HepG2 (cell line): Measurements from ENCODE around the gene ARPC1B. TPM values are rescaled to one million over a fixed set of nuclear protein-coding genes. Genes with fewer than 3 reads are reported as not detected.
A peak's percentile ranks its signal among the peaks of the same experiment; 100 is the strongest.

Experiments
- CHCHD3 ChIP-seq: sonication (generic); formaldehyde crosslinking; IDR thresholded peaks from 2 replicates; pipeline ENCODE4 v1.8.0; 2022; ENCODE audit warnings: mild to moderate bottlenecking, missing genetic modification reagents, moderate library complexity
- CREB1 ChIP-seq, 2 experiments: fragments of 450-650 bp in 1 of 2; IDR thresholded peaks; 2 replicates each; pipeline ENCODE4 v1.6.1; 2016 to 2017; ENCODE audit warnings: control low read depth in 1 of 2, mild to moderate bottlenecking in 1 of 2, missing compliant biosample characterization in 1 of 2, missing genetic modification characterization in 1 of 2
- GATAD2A ChIP-seq: IDR thresholded peaks from 2 replicates; pipeline ENCODE4 v1.6.1; 2016
- GPN1 ChIP-seq: sonication (generic); formaldehyde crosslinking; IDR thresholded peaks from 2 replicates; pipeline ENCODE4 v1.5.1; 2020; ENCODE audit warnings: missing genetic modification reagents, borderline replicate concordance
- ISX ChIP-seq: sonication (generic); formaldehyde crosslinking; conservative IDR thresholded peaks from 2 replicates; pipeline ENCODE4 v1.5.0; 2020; ENCODE audit warnings: missing genetic modification reagents
- MTA1 ChIP-seq: sonication (generic); formaldehyde crosslinking; IDR thresholded peaks from 2 replicates; pipeline ENCODE4 v1.4.0; 2020; ENCODE audit warnings: missing genetic modification reagents, mild to moderate bottlenecking, borderline replicate concordance
- MTF1 ChIP-seq: sonication (generic); formaldehyde crosslinking; IDR thresholded peaks from 2 replicates; pipeline ENCODE4 v1.5.0; 2020; ENCODE audit warnings: missing genetic modification reagents
- MZF1 ChIP-seq: sonication (generic); formaldehyde crosslinking; IDR thresholded peaks from 2 replicates; pipeline ENCODE4 v1.8.1; 2023; ENCODE audit warnings: mild to moderate bottlenecking, missing genetic modification reagents, borderline replicate concordance
- PAX8 ChIP-seq: sonication (generic); formaldehyde crosslinking; IDR thresholded peaks from 2 replicates; pipeline ENCODE4 v1.8.0; 2022; ENCODE audit warnings: mild to moderate bottlenecking, missing genetic modification reagents, borderline replicate concordance
- TBX3 ChIP-seq: fragments of 450-650 bp; IDR thresholded peaks from 2 replicates; pipeline ENCODE4 v1.6.1; 2017; ENCODE audit warnings: antibody characterized with exemption, mild to moderate bottlenecking, inconsistent platforms, borderline replicate concordance
- U2AF1 ChIP-seq: fragments of 200-400 bp; formaldehyde crosslinking; optimal IDR thresholded peaks from 2 replicates; pipeline ENCODE3; 2017; ENCODE audit warnings: mild to moderate bottlenecking, low read depth, low read length
- ZFX ChIP-seq: sonication (generic); formaldehyde crosslinking; IDR thresholded peaks from 2 replicates; pipeline ENCODE4 v1.4.0; 2020; ENCODE audit warnings: mild to moderate bottlenecking, low read depth, missing genetic modification reagents, moderate library complexity
- ZMAT3 ChIP-seq: sonication (generic); formaldehyde crosslinking; conservative IDR thresholded peaks from 2 replicates; pipeline ENCODE4 v1.7.0; 2021; ENCODE audit warnings: missing genetic modification reagents
- ZMYM4 ChIP-seq: sonication (generic); formaldehyde crosslinking; IDR thresholded peaks from 2 replicates; pipeline ENCODE4 v1.8.1; 2023; ENCODE audit warnings: mild to moderate bottlenecking, missing genetic modification reagents
- ZNF615 ChIP-seq: sonication (generic); formaldehyde crosslinking; IDR thresholded peaks from 2 replicates; pipeline ENCODE4 v1.5.0; 2020; ENCODE audit warnings: mild to moderate bottlenecking, missing genetic modification reagents, borderline replicate concordance
- ZNF629 ChIP-seq: sonication (generic); formaldehyde crosslinking; conservative IDR thresholded peaks from 2 replicates; pipeline ENCODE4 v1.5.0; 2020; ENCODE audit warnings: missing genetic modification reagents
- polyA plus RNA-seq, 8 experiments: library from polyadenylated mRNA; depleted of rRNA in 3 of 8; stranded (reverse) in 7 of 8; unstranded in 1 of 8; fragments of >200 nt; fragmentation: Illumina TruSeq in 4 of 8; extraction: Trizol in 4 of 8; gene quantifications; 2 replicates each; pipeline versions ENCODE4 v1.2.1 to v1.2.3, GENCODE V29; 2011 to 2016; ENCODE audit warnings: low read depth in 4 of 8, missing spikeins in 1 of 8, mixed read lengths in 1 of 8; ENCODE audit not compliant: insufficient read depth in 1 of 8
- total RNA-seq, 5 experiments: library from RNA; depleted of rRNA; stranded (reverse); fragments of >200 nt; fragmentation: Illumina TruSeq; extraction: Trizol; gene quantifications; 2 replicates each; pipeline ENCODE4 v1.2.3, GENCODE V29; 2016; ENCODE audit warnings: low read depth in 1 of 5
- TF ChIP-seq, protein P1 (sequence below): sonication (generic); formaldehyde crosslinking; IDR thresholded peaks from 2 replicates; pipeline ENCODE4 v1.4.0; 2020; ENCODE audit warnings: missing genetic modification reagents
- TF ChIP-seq, protein P2 (sequence below): sonication (generic); formaldehyde crosslinking; IDR thresholded peaks from 2 replicates; pipeline ENCODE4 v1.5.0; 2020; ENCODE audit warnings: missing genetic modification reagents
- TF ChIP-seq, protein P3 (sequence below): sonication (generic); formaldehyde crosslinking; IDR thresholded peaks from 2 replicates; pipeline ENCODE4 v1.4.0; 2020; ENCODE audit warnings: missing genetic modification reagents, mild to moderate bottlenecking, borderline replicate concordance
- TF ChIP-seq, protein P4 (sequence below): sonication (generic); formaldehyde crosslinking; IDR thresholded peaks from 2 replicates; pipeline ENCODE4 v1.5.0; 2020; ENCODE audit warnings: mild to moderate bottlenecking, missing genetic modification reagents
- TF ChIP-seq, protein P5 (sequence below): sonication (generic); formaldehyde crosslinking; IDR thresholded peaks from 2 replicates; pipeline ENCODE4 v1.9.0; 2021; ENCODE audit warnings: missing genetic modification reagents, mild to moderate bottlenecking, borderline replicate concordance
- TF ChIP-seq, protein P6 (sequence below): sonication (generic); formaldehyde crosslinking; IDR thresholded peaks from 2 replicates; pipeline ENCODE4 v1.4.0; 2020; ENCODE audit warnings: missing genetic modification reagents; ENCODE audit errors: not compliant biosample characterization

Gene ARPC1B
- total and polyA plus RNA-seq, 2 of the 13 experiments (the other 11 are each of a cell fraction or from before 2014, with no cell fraction given): 72.9 to 89.1 TPM

DNA sequence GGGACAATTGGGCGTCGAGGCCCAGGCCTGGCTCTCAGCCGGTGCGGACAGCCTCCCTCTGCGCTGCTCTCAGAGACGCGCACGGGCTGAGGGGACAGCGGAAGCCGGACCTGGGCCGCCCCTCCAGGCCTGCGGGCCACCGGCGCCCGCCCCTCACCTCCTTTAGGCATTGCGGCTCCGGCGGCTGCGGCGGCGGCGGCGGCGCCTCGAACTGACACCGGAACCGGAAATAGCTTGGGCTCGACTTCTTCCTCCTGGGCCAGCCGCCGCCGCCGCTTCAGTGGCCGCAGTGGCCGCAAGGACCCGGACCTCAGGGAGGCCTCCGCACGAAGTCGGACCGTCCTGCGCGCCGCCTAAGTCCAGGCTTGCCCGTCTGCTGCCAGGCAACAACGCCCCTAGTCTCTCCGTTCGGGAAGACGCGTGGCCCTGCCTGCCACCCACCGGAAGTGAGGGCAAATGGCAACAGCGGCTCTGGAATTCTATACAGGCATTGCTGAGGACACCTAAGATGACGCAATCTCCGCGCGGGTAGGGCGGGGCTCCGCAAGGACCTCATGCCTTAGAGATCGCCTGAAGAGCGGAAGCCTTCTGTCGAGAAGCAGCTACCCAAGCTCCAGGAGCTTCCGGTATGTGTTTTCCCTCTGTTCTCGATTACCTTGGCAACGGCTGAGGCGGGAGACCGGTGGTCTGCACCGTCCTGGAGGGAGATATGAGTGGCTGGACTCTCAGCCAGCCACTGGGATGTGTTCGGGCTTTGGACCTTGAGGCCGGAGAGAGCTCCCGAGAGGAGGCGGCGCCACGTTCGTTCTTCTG lies 34.1 kb downstream of the ARPC1B start, which contains the start of the genes BUD31 and PDAP1 (continued):
- TF ChIP-seq GPN1 (CRISPR knock-in tag) (no peak), ISX (CRISPR knock-in tag) (no peak), ZFX (peak; percentile 85), ZNF629 (CRISPR knock-in tag) (no peak), MTA1 (CRISPR knock-in tag) (no peak; the same call in 1 of the 2 replicates), TBX3 (no peak), MTF1 (CRISPR knock-in tag) (no peak), PAX8 (CRISPR knock-in tag) (peak; percentile 39; the same call in 1 of the 2 replicates), GATAD2A (CRISPR knock-in tag) (peak; percentile 77), ZNF615 (no peak), ZMYM4 (CRISPR knock-in tag) (peak; percentile 25; the same call in 1 of the 2 replicates), CHCHD3 (CRISPR knock-in tag) (0 out of 2 replicates have a peak, but pooled peaks have one; percentile 56), MZF1 (CRISPR knock-in tag) (no peak), U2AF1 (peak; percentile 67), CREB1 (IDR thresholded peaks at IDR 0.05) (peak; percentile 79), CREB1 (CRISPR knock-in tag; IDR thresholded peaks at IDR 0.05) (peak; percentile 86), ZMAT3 (CRISPR knock-in tag) (0 out of 2 replicates have a peak, but pooled peaks have one; percentile 46)
- TF ChIP-seq, protein P1, sequence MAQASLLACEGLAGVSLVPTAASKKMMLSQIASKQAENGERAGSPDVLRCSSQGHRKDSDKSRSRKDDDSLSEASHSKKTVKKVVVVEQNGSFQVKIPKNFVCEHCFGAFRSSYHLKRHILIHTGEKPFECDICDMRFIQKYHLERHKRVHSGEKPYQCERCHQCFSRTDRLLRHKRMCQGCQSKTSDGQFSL: no peak
- TF ChIP-seq, protein P2, sequence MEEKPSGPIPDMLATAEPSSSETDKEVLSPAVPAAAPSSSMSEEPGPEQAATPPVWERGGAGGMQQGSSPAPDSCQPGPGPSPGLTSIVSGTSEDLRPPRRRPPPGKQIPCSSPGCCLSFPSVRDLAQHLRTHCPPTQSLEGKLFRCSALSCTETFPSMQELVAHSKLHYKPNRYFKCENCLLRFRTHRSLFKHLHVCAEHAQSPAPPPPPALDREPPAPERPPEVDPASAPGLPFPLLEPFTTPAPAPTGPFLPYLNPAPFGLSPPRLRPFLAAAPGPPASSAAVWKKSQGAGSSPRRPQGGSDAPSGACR (CRISPR knock-in tag): no peak; the same call in 1 of the 2 replicates
- TF ChIP-seq, protein P3, sequence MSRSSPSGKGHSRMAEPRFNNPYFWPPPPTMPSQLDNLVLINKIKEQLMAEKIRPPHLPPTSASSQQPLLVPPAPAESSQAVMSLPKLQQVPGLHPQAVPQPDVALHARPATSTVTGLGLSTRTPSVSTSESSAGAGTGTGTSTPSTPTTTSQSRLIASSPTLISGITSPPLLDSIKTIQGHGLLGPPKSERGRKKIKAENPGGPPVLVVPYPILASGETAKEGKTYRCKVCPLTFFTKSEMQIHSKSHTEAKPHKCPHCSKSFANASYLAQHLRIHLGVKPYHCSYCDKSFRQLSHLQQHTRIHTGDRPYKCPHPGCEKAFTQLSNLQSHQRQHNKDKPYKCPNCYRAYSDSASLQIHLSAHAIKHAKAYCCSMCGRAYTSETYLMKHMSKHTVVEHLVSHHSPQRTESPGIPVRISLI (CRISPR knock-in tag): no peak
- TF ChIP-seq, protein P4, sequence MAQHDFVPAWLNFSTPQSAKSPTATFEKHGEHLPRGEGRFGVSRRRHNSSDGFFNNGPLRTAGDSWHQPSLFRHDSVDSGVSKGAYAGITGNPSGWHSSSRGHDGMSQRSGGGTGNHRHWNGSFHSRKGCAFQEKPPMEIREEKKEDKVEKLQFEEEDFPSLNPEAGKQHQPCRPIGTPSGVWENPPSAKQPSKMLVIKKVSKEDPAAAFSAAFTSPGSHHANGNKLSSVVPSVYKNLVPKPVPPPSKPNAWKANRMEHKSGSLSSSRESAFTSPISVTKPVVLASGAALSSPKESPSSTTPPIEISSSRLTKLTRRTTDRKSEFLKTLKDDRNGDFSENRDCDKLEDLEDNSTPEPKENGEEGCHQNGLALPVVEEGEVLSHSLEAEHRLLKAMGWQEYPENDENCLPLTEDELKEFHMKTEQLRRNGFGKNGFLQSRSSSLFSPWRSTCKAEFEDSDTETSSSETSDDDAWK (CRISPR knock-in tag): no peak
- TF ChIP-seq, protein P5, sequence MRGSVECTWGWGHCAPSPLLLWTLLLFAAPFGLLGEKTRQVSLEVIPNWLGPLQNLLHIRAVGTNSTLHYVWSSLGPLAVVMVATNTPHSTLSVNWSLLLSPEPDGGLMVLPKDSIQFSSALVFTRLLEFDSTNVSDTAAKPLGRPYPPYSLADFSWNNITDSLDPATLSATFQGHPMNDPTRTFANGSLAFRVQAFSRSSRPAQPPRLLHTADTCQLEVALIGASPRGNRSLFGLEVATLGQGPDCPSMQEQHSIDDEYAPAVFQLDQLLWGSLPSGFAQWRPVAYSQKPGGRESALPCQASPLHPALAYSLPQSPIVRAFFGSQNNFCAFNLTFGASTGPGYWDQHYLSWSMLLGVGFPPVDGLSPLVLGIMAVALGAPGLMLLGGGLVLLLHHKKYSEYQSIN: no peak
- TF ChIP-seq, protein P6, sequence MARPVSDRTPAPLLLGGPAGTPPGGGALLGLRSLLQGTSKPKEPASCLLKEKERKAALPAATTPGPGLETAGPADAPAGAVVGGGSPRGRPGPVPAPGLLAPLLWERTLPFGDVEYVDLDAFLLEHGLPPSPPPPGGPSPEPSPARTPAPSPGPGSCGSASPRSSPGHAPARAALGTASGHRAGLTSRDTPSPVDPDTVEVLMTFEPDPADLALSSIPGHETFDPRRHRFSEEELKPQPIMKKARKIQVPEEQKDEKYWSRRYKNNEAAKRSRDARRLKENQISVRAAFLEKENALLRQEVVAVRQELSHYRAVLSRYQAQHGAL (CRISPR knock-in tag): no peak
